Measurements from ENCODE around the gene CDK5RAP2.

CDK5RAP2 gene

GRCh38 chr9:120432600-120432999 lies 147.4 kb downstream of the CDK5RAP2 start:
- FAIRE-seq (no peak), DNase-seq (ENCODE audit: insufficient read length, low spot score) (no peak)
- no peak for TF ChIP-seq POLR2A (IDR thresholded peaks at IDR 0.05; ENCODE audit: low read depth, low read length)

DNA sequence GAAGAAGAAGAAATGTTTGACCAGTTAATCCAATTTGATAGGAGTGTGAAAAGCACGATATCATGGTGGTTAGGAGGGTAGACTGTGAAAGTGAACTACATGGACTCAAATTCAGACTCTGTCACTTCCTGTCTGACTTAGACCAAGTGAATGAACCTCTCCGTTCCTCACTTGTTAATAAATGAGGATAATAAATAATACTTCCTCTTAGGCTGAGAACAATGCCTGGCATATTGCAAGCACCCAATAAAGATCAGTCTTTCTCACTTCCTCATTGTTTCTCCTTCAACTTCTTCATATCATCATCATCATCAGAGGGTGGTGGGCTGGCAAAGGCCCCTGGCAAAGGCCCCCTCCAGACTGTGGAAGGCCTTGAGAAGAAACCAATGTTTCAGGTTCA lies 148.7 kb downstream of the CDK5RAP2 start:
- DNase-seq (ENCODE audit: insufficient read length, low spot score): no peak
- no peak for FAIRE-seq
- TF ChIP-seq POLR2A (IDR thresholded peaks at IDR 0.05; ENCODE audit: low read depth, low read length): no peak

DNA sequence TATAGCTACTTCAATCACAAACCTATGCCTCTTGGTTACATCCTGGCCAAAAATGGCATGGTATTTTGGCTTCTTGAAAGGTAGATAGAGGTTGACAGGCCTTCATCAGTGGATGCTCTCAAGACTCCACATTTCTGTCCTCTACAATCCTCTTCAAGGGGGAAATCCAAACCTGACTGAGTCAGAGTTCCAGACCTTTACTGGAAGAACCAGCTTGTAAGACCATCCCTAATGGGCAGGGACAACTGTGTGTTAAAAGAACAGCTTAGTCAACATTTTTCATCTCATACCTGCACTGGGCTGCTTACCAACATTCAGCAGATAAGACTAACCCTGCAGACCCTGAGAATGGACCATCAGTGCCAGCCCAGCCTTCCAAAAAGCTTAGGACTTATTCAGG lies 155.7 kb downstream of the CDK5RAP2 start:
- no peak for TF ChIP-seq POLR2A (IDR thresholded peaks at IDR 0.05; ENCODE audit: low read depth, low read length)
- FAIRE-seq (peak; percentile 65), DNase-seq (ENCODE audit: insufficient read length, low spot score) (no peak)

DNA sequence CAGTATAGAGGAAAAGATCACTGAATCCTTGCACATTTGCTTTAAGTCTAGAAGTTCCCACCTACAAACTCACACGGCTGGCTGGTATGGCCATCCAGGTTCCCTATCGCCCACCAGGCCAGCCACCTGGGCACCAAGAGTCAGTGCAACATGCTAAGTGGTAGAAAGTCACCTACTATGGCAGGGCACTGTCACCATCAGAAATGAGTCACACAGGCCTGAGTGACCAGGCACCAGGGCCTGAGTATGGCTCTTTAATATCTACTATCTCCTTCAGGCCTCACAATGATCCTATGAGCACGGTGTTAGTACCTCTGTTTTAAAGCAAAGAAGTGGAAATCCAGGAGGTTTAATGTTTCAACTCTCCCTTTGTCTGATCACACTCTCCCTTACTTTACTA lies 156.2 kb downstream of the CDK5RAP2 start:
- DNase-seq (ENCODE audit: insufficient read length, low spot score) (no peak), FAIRE-seq (no peak)
- TF ChIP-seq POLR2A (IDR thresholded peaks at IDR 0.05; ENCODE audit: low read depth, low read length): no peak

GRCh38 chr9:120421977-120422376 lies 158.0 kb downstream of the CDK5RAP2 start:
- TF ChIP-seq POLR2A (IDR thresholded peaks at IDR 0.05; ENCODE audit: low read depth, low read length): no peak
- FAIRE-seq: no peak
- no peak for DNase-seq (ENCODE audit: insufficient read length, low spot score)

- FAIRE-seq (no peak), DNase-seq (ENCODE audit: insufficient read length, low spot score) (no peak)
- no peak for TF ChIP-seq POLR2A (IDR thresholded peaks at IDR 0.05; ENCODE audit: low read depth, low read length)
Observed at GRCh38 chr9:120418315-120418714, 161.7 kb downstream of the CDK5RAP2 start.

- DNase-seq (ENCODE audit: insufficient read length, low spot score): no peak
- no peak for TF ChIP-seq POLR2A (IDR thresholded peaks at IDR 0.05; ENCODE audit: low read depth, low read length)
- FAIRE-seq: no peak
Observed at GRCh38 chr9:120416781-120417427, 163.1 kb downstream of the CDK5RAP2 start.

GRCh38 chr9:120413121-120414048 lies 166.6 kb downstream of the CDK5RAP2 start:
- FAIRE-seq: no peak
- DNase-seq (ENCODE audit: insufficient read length, low spot score): no peak
- no peak for TF ChIP-seq POLR2A (IDR thresholded peaks at IDR 0.05; ENCODE audit: low read depth, low read length)

- no peak for TF ChIP-seq POLR2A (IDR thresholded peaks at IDR 0.05; ENCODE audit: low read depth, low read length)
- FAIRE-seq (no peak), DNase-seq (ENCODE audit: insufficient read length, low spot score) (no peak)
Observed at GRCh38 chr9:120412425-120412951, 167.5 kb downstream of the CDK5RAP2 start.

DNA sequence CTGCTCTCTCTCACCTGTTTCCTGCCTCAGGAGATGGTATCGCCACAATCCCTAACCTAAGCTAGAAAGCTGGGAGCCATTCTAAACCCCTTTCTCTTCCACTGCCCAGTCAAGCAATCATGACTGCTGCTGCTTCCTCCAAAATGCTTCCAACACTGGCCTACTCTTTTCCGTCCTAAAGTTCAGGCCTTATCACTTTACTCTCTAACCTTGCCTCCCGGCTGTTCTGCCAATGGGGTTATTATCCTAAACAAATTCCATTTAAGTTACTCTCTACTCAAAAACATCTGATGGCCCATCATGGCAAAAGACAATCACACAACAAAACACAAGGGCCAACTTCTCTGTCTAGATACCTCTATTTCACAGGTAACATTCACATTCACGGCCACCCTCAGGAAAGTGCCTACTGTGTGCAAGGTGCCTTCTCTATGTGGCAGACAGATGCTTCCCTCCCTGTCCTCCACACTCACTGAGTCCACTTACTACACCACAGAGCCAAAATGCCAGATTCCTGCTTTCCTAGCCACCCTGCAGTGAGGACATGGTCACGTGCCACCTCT lies 168.0 kb downstream of the CDK5RAP2 start:
- DNase-seq (ENCODE audit: insufficient read length, low spot score): no peak
- no peak for TF ChIP-seq POLR2A (IDR thresholded peaks at IDR 0.05; ENCODE audit: low read depth, low read length)
- no peak for FAIRE-seq

DNA sequence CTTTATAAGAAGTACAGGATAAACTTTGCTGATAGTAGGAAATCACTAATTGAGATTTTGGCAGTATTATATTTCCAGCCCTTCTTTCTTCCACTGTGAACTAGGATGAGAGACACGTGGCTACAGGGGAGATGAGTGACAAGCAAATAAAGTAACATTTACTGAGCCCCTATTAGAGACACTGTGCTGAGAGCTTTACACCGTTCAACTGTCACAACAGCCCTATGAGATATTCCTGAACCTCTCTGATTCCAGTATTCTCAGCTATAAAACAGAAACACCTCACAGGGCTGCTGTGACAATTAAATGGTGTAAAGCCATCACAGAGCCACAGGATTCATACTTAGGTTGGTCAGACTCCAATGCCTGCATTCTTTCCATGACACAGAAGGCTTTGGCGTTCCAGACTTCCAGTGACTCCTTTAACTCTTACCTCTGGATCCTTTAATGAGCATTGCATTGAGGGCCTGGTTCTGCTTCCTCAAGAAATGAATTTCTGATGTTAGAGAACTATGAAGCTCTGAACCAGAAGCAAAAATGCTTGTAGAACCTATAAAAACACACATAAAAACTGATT lies 169.0 kb downstream of the CDK5RAP2 start:
- DNase-seq (ENCODE audit: insufficient read length, low spot score) (no peak), FAIRE-seq (no peak)
- no peak for TF ChIP-seq POLR2A (IDR thresholded peaks at IDR 0.05; ENCODE audit: low read depth, low read length)

GRCh38 chr9:120408680-120409258 lies 171.2 kb downstream of the CDK5RAP2 start:
- no peak for TF ChIP-seq POLR2A (IDR thresholded peaks at IDR 0.05; ENCODE audit: low read depth, low read length)
- DNase-seq (ENCODE audit: insufficient read length, low spot score): no peak
- no peak for FAIRE-seq

DNA sequence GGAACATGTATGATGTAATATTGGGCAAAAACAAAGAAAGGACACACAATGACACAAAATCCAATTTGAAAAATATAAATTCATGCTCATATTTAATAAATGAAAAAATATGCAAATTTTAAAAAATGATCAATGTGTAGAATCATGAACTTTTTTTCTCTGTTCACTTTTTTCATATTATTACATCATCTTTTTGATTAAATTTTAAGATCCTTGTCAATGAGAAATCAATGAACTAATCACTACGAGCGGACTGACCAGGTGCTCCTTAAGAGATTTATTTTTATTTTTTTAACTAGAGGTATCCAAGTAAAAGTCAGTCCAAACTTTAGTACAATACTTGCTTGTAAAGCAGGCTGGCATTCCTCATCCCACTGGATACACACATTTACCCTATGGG lies 174.1 kb downstream of the CDK5RAP2 start:
- DNase-seq (ENCODE audit: insufficient read length, low spot score) (no peak), FAIRE-seq (no peak)
- no peak for TF ChIP-seq POLR2A (IDR thresholded peaks at IDR 0.05; ENCODE audit: low read depth, low read length)

DNA sequence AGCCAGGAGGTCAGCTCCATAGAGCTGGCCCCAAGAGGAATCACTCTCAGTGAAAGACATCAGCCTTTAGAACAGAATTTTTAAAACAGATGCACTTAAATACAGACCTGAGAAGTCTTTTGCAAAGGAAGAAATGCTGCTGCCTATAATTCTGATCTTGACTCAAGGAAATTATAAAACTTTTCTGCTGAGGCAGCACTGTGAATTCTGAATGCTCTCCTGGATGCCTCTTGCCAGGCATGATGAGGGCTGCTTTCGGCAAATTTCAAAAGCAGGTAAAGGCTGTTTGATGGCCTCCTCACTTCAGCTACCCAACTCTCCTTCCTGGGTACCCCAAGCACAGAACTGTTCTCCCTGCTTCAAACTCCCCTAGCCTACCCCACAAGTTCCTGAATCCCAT lies 174.8 kb downstream of the CDK5RAP2 start:
- no peak for DNase-seq (ENCODE audit: insufficient read length, low spot score)
- no peak for TF ChIP-seq POLR2A (IDR thresholded peaks at IDR 0.05; ENCODE audit: low read depth, low read length)
- FAIRE-seq: no peak

Measured in H54 (cell line).